ENCODE measurements around the gene CFAP74. TPM values are rescaled to one million over a fixed set of nuclear protein-coding genes. Genes with fewer than 3 reads are reported as not detected.

The CFAP74 gene
- total and polyA plus RNA-seq, 8 donors = 0.23 to 4.7 (median 2.8) TPM

- peaks cover 0 to 41% of the 10 kb centered on the region in 2 donors for H3K27me3 ChIP-seq
- no peaks in the 10 kb centered on the region for H3K36me3 ChIP-seq
- H3K4me1 ChIP-seq = no peaks in the 10 kb centered on the region
- ATAC-seq (no peak), DNase-seq (peak in 1 of 4 donors; percentile 37)
- H3K27ac ChIP-seq = no peak overlapping the region
- TF ChIP-seq CTCF (IDR thresholded peaks at IDR 0.05) = no peak
- intact Hi-C loops (cut with DNase I) = no loop called here
- H3K9me3 ChIP-seq = no peaks in the 10 kb centered on the region
- H3K4me3 ChIP-seq = no peak overlapping the region
Observed at GRCh38 chr1:2033165-2033564, 29.6 kb upstream of the CFAP74 start.

- H3K4me1 ChIP-seq = no peaks in the 10 kb centered on the region
- DNase-seq (no peak), ATAC-seq (no peak)
- no peak overlapping the region for H3K27ac ChIP-seq
- peaks cover 0 to 41% of the 10 kb centered on the region in 2 donors for H3K27me3 ChIP-seq
- H3K36me3 ChIP-seq = no peaks in the 10 kb centered on the region
- intact Hi-C loops (cut with DNase I) = no loop called here
- no peak for TF ChIP-seq CTCF (IDR thresholded peaks at IDR 0.05)
- no peak overlapping the region for H3K4me3 ChIP-seq
- H3K9me3 ChIP-seq = no peaks in the 10 kb centered on the region
Observed at GRCh38 chr1:2032737-2033136, 29.2 kb upstream of the CFAP74 start.

GRCh38 chr1:2031546-2032540 is 28.3 kb upstream of the CFAP74 start:
- no peak overlapping the region for H3K4me3 ChIP-seq
- H3K36me3 ChIP-seq = no peaks in the 10 kb centered on the region
- no peak for TF ChIP-seq CTCF (IDR thresholded peaks at IDR 0.05)
- intact Hi-C loops (cut with DNase I) = no loop called here
- H3K27ac ChIP-seq = no peak overlapping the region
- ATAC-seq = no peak
- H3K27me3 ChIP-seq = peaks cover 0 to 41% of the 10 kb centered on the region in 2 donors
- H3K9me3 ChIP-seq = no peaks in the 10 kb centered on the region
- DNase-seq = no peak
- no peaks in the 10 kb centered on the region for H3K4me1 ChIP-seq

DNA sequence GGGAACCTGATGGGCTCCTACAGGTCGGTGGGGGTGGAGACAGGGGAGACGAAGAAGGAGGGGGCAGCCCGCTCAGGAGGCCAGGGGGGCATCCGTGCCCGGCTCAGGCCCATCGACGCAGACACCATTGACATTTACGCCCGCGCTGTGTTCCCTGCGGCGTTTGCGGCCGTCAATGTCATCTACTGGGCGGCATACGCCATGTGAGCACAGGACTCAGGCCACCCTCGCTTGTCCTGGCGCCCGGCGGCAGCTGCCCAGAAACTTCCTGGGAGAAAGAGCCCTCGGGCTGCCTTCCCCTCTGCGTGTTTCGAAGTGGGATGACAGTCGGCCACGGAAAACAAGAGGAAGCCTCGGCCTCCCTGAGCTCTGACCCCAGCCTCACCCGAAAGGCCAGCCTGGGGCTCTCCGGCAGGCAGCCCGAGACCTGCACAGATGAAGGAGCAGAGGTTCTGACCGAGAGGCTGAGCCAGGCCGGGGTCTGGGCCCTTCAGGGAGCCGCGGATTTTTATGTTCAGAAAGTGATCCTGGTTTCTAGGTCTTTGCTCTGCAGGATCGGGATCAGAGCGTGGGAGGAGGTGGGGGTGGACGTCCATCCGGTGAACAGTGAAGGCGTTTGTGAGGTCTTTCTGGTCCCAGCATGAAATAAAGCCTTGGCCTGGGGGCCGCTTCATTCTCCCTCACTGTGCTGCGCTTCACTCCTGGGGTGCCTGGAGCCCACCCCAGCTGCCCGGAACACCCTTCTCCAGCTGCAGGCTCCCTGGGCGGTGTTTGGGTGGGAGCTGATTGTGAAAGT is 26.7 kb upstream of the CFAP74 start:
- TF ChIP-seq CTCF (IDR thresholded peaks at IDR 0.05) = no peak
- Histone ChIP-seq H3K27me3 (peaks cover 0 to 47% of the 10 kb centered on the region in 2 donors), H3K36me3 (no peaks in the 10 kb centered on the region), H3K4me3 (no peak overlapping the region), H3K9me3 (no peaks in the 10 kb centered on the region), H3K27ac (no peak overlapping the region), H3K4me1 (peaks cover 0 to 8% of the 10 kb centered on the region in 2 donors)
- DNase-seq (peak in 1 of 4 donors; percentile 66), ATAC-seq (no peak)
- intact Hi-C loops (cut with DNase I) = no loop called here

- DNase-seq (peak in 1 of 4 donors; percentile 60), ATAC-seq (no peak)
- TF ChIP-seq CTCF (IDR thresholded peaks at IDR 0.05) = no peak
- Histone ChIP-seq H3K27ac (no peak overlapping the region), H3K4me3 (no peak overlapping the region), H3K9me3 (no peaks in the 10 kb centered on the region), H3K4me1 (peaks cover 0 to 11% of the 10 kb centered on the region in 2 donors), H3K36me3 (no peaks in the 10 kb centered on the region), H3K27me3 (peaks cover 0 to 54% of the 10 kb centered on the region in 2 donors)
- intact Hi-C loops (cut with DNase I) = no loop called here
Observed at GRCh38 chr1:2029561-2029960, 26.0 kb upstream of the CFAP74 start.
